Fibroblast of skin of right quadriceps (primary cell): Measurements from ENCODE around the gene PSG4.
"Not testable (repeated sequence)": the region's sequence is repeated elsewhere in the genome, so short reads cannot be mapped to it uniquely, and the experiment has no call there.

Experiments
- DNase-seq: peaks from one replicate; pipeline ENCODE4 v3.0.0-alpha.2; 2013

PSG4 gene

GRCh38 chr19:43205471-43206105 is at the start of gene PSG4:
Gene PSG4 (minus strand): TSS chr19:43205638. CDS start chr19:43205536, 102 bp downstream.
- DNase-seq = not testable (repeated sequence)

- DNase-seq = not testable (repeated sequence)
These were observed 46.0 kb upstream of the PSG4 start for GRCh38 chr19:43251428-43251827.

DNA sequence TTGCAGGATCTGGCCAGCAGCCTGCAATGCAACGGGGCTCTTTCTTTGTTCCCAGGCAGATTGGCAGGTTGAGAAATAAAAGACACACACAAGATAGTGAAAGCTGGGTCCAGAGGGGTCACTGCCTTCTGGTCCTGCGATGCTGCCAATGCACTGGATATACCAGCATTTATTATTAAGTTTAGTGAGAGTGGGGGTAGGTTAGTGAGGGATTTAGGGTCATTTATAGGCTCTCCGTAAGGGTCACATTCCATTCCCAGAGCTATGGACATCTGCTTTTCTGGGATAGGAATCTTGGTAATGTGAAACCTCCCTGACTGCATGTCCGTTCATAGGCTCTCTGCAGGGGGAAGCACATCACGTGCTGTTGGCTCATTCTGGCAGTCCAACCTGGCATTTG is 44.9 kb upstream of the PSG4 start:
- not testable (repeated sequence) for DNase-seq

- not testable (repeated sequence) for DNase-seq
These were observed 43.2 kb upstream of the PSG4 start for GRCh38 chr19:43248635-43249002.

DNA sequence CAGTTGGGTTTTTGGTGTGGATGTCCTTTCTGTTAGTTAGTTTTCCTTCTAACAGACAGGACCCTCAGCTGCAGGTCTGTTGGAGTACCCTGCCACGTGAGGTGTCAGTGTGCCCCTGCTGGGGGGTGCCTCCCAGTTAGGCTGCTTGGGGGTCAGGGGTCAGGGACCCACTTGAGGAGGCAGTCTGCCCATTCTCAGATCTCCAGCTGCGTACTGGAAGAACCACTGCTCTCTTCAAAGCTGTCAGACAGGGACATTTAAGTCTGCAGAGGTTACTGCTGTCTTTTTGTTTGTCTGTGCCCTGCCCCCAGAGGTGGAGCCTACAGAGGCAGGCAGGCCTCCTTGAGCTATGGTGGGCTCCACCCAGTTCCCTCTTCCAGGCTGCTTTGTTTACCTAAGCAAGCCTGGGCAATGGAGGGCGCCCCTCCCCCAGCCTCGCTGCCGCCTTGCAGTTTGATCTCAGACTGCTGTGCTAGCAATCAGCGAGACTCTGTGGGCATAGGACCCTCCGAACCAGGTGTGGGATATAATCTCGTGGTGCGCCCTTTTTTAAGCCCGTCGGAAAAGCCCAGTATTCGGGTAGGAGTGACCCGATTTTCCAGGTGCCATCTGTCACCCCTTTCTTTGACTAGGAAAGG is 41.9 kb upstream of the PSG4 start:
- not testable (repeated sequence) for DNase-seq

- not testable (repeated sequence) for DNase-seq
These were observed 40.4 kb upstream of the PSG4 start for GRCh38 chr19:43245848-43246247.

GRCh38 chr19:43242211-43242610 is 36.8 kb upstream of the PSG4 start:
- DNase-seq = not testable (repeated sequence)

DNA sequence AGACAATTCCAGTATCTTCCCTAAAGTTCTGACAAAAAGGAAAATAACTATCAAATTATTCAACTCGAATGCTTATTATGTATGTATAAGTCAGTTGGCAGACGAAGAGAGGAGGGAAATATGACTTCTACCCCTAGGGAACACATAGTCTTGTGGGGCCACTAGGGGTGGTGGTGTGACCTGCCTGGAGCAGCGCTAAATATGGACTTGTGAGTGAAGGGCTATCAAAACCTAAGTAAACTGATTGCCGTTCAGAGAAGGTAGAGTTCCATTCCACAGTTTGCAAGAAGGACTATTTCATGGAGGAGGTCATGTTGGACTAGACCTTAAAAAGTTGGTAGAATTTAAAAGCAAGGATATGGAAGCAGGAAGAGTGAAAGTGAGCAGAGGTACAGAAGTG is 32.8 kb upstream of the PSG4 start:
- DNase-seq = not testable (repeated sequence)

DNA sequence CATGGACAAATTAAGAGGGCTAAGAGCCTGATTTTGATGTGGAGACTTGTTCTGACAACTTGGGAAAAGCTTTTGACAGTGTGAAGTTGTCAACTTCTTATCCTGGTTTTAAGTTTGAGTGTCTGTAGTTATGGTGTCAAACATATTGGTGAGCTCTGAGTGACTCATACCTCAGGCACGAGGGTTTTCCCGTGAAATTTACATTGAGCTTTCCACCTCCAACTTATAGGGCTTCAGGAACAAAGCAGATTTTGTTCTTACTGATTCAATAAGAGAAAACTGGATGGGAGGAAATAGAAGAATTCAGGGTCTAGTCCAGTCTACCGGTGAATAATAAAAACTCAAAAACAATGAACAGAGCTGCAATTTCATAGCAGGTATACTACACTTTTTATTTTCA is 30.2 kb upstream of the PSG4 start:
- DNase-seq = not testable (repeated sequence)

GRCh38 chr19:43229315-43229714 is 23.9 kb upstream of the PSG4 start:
- DNase-seq = no peak

GRCh38 chr19:43228730-43229129 is 23.3 kb upstream of the PSG4 start:
- DNase-seq = peak; percentile 7

- DNase-seq = not testable (repeated sequence)
These were observed 21.5 kb upstream of the PSG4 start for GRCh38 chr19:43226986-43227385.

DNA sequence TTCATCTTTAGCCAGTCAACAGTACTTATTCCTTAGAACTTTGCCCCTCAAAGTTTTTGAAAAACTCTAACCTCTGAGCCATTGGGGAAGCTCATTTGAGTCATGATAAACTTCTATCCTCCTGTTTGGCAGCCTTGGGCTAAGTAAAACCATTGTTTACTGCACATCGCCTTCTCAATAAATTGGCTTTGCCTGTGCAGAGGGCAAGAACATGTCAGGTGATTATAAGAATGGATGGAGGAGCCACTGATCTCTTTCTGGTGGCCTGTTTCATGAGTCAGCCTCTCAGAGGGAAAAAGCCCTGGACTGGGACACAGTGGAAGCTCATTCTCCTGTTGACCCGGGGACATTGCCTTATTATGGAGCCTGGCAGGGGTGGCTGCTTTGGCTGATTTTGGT is 19.4 kb upstream of the PSG4 start:
- DNase-seq = no peak

DNA sequence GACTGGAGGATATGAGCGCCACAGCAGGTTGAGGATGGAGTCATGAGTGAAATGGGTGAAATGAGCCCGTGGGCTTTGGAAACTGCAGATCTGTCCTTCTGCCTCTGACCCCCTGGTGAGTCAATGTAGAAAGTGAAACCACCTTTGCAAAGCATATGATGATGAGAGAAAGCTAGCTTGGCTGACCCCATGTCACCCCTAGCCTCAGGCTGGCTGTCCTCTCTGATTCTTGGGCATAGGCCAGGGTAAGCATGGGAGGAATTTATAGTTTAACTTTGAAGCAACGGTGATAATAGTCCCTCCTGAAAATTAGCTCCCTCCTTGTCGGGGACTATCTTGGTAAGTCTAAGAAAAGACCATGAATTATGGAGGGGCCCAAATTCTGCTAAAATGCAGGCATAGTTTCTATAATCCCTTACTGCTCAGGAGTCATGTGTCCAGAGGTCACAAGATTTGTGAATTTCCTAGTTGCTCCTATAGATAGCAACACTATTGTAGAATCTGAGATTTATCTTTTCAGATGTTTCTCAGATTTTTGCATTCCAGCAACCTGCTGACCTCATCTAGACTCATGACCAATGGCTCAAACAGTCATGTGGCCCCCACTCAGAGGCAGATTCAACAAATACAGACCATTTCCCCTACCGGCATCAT is 18.9 kb upstream of the PSG4 start:
- DNase-seq = not testable (repeated sequence)

GRCh38 chr19:43221891-43222290 is 16.5 kb upstream of the PSG4 start:
- not testable (repeated sequence) for DNase-seq

DNA sequence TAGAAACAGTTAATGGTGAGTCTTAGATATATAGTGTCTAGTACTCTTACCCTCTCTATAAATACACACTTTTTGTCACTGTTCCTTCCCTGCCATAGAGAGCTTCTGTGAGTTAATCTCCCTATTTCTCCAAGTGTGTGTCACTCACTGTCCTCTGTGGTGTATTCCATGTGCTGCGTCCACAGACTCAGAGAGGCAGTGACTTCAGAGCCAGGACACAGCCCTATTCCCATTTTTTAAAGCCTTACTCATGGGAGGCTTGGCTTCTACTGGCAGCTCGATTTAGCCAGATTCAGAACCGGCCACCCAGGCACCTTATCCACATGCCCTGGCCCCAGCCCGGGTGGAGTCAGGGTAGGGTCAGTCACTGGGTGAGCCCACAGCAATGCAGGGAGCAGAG is 13.7 kb upstream of the PSG4 start:
- DNase-seq = not testable (repeated sequence)

GRCh38 chr19:43215881-43216280 is 10.4 kb upstream of the PSG4 start:
- DNase-seq = not testable (repeated sequence)

GRCh38 chr19:43207991-43208390 is 2.6 kb upstream of the PSG4 start:
- no peak for DNase-seq

DNA sequence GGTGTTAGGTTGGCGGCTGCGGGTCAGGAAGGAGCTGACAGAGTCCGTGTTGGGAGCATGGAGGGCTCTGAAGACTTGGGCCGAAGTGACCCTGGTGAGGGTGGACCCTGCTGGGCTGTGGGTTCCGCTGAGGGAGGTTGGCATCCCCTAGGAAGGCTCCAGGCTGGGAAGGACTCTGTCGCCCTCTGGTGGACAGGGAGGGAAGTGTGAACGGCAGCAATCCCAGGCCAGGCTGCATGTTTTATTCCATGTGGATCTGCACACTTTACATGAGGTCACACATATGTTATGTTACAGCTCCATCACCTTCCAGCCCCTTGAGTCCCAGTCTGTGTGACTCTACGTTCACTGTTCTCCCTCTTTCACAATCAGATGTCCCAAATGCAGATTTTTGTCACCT is 1.7 kb upstream of the PSG4 start:
- DNase-seq = not testable (repeated sequence)

- not testable (repeated sequence) for DNase-seq
These were observed 1.8 kb downstream of the PSG4 start for GRCh38 chr19:43203611-43204010.

GRCh38 chr19:43201891-43202290 is 3.5 kb downstream of the PSG4 start:
- DNase-seq = not testable (repeated sequence)

GRCh38 chr19:43201337-43201801 is 4.1 kb downstream of the PSG4 start:
- DNase-seq = peak; percentile 71

GRCh38 chr19:43198686-43199419 is 6.6 kb downstream of the PSG4 start:
- DNase-seq = not testable (repeated sequence)
